Astrocyte of the cerebellum (primary cell): ENCODE data around the gene SLC29A2.

Experiments
- DNase-seq: peaks from one replicate; pipeline ENCODE4 v3.0.0-alpha.2; 2011; ENCODE audit warnings: low read depth
- H3K4me3 ChIP-seq: 2 replicates; pipeline ENCODE4 v1.5.1; 2011; ENCODE audit warnings: mild to moderate bottlenecking, low read depth, low read length, moderate library complexity
- in situ Hi-C: cut with HindIII; loops from 2 replicates; pipeline ENCODE4 v1.10.0; 2017; ENCODE audit warnings: low sequenced_read_pairs
- TF ChIP-seq, protein P1 (sequence below): IDR thresholded peaks from 2 replicates; pipeline ENCODE4 v1.5.1; 2012; ENCODE audit warnings: low read length, low read depth, moderate library complexity, mild to moderate bottlenecking; ENCODE audit errors: missing control alignments

Gene SLC29A2

DNA sequence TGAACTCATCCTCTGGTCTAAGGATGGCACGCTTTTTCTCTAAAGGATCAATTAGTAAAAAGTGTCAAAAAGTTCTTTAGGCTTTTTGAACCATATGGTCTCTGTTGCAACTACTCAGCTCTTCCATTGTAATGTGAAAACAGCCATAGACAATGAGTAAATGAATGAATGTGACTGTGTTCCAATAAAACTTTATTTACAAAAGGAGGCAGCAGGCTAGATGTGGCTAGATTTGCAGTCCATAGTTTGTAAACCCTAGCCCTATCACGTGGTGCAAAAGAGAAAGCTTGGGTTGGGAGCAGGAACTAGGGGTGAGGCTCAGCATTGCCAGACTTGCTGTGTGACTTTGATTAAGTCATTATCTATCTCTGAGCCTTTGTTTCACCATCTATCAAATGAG, 43.9 kb upstream of the SLC29A2 start:
- H3K4me3 ChIP-seq: no peak overlapping the region
- TF ChIP-seq, protein P1, sequence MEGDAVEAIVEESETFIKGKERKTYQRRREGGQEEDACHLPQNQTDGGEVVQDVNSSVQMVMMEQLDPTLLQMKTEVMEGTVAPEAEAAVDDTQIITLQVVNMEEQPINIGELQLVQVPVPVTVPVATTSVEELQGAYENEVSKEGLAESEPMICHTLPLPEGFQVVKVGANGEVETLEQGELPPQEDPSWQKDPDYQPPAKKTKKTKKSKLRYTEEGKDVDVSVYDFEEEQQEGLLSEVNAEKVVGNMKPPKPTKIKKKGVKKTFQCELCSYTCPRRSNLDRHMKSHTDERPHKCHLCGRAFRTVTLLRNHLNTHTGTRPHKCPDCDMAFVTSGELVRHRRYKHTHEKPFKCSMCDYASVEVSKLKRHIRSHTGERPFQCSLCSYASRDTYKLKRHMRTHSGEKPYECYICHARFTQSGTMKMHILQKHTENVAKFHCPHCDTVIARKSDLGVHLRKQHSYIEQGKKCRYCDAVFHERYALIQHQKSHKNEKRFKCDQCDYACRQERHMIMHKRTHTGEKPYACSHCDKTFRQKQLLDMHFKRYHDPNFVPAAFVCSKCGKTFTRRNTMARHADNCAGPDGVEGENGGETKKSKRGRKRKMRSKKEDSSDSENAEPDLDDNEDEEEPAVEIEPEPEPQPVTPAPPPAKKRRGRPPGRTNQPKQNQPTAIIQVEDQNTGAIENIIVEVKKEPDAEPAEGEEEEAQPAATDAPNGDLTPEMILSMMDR: no peak
- DNase-seq: no peak
- in situ Hi-C loops: no loop called here

DNA sequence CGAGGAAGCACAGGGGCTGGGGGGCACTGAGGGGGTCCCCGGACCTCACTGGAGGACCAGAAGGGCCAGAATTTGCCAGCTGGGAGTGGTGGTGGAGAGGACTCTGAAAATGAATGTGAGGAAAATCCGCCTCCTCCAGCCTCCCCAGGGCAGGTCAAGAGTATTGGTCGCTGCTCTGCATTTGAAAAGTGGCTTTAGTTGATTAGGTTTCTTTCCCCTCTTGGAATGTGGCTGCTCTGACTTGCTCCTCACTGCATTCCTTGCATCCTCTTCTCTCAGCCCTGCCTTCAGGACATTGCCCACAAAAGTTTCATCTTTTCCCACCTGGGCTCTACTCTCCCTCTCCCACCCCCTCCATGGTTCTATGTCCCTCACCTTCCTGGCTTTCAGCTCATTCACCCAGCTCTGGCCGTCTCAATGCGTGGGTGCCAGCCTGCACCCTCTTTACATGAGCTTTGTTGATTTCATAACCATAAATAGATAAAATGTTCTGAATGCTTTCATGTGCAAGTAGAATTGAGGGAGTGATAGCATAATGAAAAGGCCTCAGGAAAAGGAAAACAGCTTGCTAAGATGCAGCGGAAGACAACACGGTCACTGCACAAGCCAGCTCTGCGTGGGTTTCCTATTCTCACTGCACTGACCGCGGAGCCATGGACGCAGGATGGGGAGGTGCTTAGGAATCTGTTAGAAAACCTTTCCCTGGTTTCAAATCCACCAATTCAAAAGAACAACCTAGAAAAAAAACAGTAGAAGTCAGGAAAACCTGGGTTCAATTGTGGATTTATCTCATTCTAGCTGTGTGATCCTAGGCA, 42.8 kb upstream of the SLC29A2 start:
- no peak overlapping the region for H3K4me3 ChIP-seq
- DNase-seq: no peak
- TF ChIP-seq, protein P1: no peak
- in situ Hi-C loops: no loop called here

DNA sequence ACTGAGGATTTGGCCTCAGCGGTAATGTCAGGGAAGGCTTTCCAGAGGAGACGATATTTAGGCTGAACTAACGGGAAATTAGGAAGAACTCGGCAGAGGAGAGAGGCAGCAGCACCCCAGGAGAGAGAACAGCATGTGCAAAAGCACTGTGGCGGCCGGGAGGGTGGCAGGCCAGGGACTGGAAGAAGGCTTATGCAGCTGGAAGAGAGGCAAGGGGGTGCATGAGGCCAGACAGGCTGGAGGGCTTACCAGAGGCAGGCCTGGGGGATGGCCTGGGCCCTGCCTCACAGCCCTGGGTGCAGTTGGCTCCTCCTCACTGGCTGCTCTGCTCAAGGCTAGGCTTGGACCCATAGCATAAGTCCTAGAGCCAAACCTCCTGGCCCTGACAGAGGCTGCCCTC, 41.6 kb upstream of the SLC29A2 start:
- H3K4me3 ChIP-seq: no peak overlapping the region
- DNase-seq: no peak
- TF ChIP-seq, protein P1: no peak
- in situ Hi-C loops: no loop called here

DNA sequence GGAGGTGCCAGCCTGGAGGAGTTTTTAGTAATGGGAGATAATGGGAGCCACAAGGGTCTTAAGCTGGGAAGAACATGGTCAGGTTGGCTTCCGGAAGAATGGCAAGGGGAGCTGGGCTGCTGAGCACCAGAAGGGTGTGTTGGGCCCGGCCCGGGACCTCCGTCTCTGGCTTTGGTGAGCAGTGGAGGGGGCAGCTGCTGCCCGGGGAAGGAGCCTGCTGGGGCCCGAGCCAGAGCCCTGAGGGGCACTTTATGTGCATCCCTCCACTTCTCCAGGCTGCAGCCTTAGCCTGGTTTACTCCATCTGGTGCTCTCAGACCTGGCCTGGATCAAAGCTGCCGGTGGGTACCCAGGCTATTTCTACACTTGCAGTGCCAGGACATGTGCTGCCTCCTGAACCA, 40.5 kb upstream of the SLC29A2 start:
- in situ Hi-C loops: no loop called here
- DNase-seq: no peak
- TF ChIP-seq, protein P1: no peak
- H3K4me3 ChIP-seq: no peak overlapping the region

DNA sequence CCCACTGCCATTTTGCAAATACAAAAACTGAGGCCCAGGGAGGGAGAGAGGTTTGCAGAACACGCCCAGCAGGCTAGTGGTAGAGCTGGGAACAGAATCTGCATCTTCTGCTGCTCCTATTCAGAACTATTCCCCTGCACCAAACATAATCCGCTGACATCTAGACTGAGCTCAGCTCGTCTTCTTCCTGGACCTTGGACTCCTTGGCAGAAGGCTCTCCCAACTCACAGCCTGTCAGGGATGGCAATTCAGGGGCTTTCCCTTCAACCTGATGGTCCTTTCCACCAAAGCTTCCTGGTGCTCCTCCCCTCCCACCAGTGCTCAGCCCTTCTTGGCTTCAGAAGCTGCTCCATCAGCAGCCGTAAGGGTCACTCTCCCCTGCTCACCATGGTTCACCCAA, 39.8 kb upstream of the SLC29A2 start:
- TF ChIP-seq, protein P1: no peak
- no peak overlapping the region for H3K4me3 ChIP-seq
- in situ Hi-C loops: no loop called here
- no peak for DNase-seq

DNA sequence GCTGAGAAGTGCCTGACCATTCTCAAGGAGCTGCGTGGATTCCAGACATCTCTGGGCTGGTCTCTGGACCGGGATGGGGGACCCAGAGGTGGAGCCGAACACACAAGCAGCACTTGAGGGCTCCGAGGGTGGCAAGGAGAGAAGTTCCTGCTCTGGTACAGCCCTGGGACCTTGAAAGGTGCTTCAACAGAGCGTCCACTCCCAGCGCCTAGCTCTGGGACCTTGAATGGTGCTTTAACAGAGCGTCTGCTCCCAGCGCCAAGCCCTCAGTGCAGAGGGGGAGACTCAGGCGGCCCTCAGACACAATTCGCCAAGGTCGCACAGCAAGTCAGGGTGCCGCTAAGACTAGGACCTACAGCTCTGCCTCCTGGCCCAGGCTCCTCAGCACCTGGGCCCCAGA, 38.6 kb upstream of the SLC29A2 start:
- no peak overlapping the region for H3K4me3 ChIP-seq
- no peak for DNase-seq
- in situ Hi-C loops: no loop called here
- TF ChIP-seq, protein P1: no peak
